ENCODE data around the gene SNAP47.

Gene SNAP47

DNA sequence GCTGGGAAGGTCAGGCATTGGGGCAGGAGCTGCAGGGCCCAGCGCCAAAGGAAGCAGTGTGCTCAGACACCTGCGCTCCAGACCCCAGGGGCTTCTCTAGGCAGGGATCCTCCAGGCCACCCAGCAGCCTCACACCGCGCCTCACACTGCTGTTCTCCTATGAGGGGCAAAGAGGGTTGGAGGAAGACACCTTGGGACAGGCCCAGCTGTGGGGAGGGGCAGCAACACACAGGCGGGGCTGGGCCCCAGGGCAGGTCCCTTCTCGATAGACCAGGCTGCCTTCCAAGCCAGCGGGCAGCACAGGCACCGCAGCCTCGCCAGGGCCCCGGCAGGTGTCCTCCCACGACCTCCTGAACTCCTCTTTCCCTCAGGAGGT is 59.6 kb downstream of the SNAP47 start:
- Histone ChIP-seq H3K9me2 (replicated peaks; ENCODE audit: low read depth, low read length) (no peaks in the 10 kb centered on the region), H3K27me3 (ENCODE audit: insufficient read depth, low read length, poor library complexity, severe bottlenecking) (no peaks in the 10 kb centered on the region), H3K4me3 (ENCODE audit: low read length, poor library complexity, severe bottlenecking) (no peak overlapping the region), H3K4me2 (ENCODE audit: low read depth, low read length, poor library complexity, severe bottlenecking) (no peak overlapping the region), H3K9me3 (ENCODE audit: insufficient read depth, low read depth, low read length) (no peaks in the 10 kb centered on the region), H3K36me3 (ENCODE audit: insufficient read depth, low read length) (no peaks in the 10 kb centered on the region), H4K20me1 (ENCODE audit: insufficient read depth, low read length, poor library complexity, severe bottlenecking) (no peaks in the 10 kb centered on the region), H3F3A (ENCODE audit: low read depth) (no peaks in the 10 kb centered on the region), H3K79me2 (ENCODE audit: insufficient read depth, low read length) (no peaks in the 10 kb centered on the region), H2AFZ (ENCODE audit: low read length) (no peak overlapping the region), H3K9ac (ENCODE audit: low read depth, low read length, poor library complexity, severe bottlenecking) (no peak overlapping the region), H3K4me1 (ENCODE audit: insufficient read depth, low read length, poor library complexity, severe bottlenecking) (no peaks in the 10 kb centered on the region)
- TF ChIP-seq, protein P1, sequence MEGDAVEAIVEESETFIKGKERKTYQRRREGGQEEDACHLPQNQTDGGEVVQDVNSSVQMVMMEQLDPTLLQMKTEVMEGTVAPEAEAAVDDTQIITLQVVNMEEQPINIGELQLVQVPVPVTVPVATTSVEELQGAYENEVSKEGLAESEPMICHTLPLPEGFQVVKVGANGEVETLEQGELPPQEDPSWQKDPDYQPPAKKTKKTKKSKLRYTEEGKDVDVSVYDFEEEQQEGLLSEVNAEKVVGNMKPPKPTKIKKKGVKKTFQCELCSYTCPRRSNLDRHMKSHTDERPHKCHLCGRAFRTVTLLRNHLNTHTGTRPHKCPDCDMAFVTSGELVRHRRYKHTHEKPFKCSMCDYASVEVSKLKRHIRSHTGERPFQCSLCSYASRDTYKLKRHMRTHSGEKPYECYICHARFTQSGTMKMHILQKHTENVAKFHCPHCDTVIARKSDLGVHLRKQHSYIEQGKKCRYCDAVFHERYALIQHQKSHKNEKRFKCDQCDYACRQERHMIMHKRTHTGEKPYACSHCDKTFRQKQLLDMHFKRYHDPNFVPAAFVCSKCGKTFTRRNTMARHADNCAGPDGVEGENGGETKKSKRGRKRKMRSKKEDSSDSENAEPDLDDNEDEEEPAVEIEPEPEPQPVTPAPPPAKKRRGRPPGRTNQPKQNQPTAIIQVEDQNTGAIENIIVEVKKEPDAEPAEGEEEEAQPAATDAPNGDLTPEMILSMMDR (conservative IDR thresholded peaks at IDR 0.05; ENCODE audit: low read length): no peak
- no peak for TF ChIP-seq EZH2phosphoT487 (IDR thresholded peaks at IDR 0.05; ENCODE audit: borderline replicate concordance)

DNA sequence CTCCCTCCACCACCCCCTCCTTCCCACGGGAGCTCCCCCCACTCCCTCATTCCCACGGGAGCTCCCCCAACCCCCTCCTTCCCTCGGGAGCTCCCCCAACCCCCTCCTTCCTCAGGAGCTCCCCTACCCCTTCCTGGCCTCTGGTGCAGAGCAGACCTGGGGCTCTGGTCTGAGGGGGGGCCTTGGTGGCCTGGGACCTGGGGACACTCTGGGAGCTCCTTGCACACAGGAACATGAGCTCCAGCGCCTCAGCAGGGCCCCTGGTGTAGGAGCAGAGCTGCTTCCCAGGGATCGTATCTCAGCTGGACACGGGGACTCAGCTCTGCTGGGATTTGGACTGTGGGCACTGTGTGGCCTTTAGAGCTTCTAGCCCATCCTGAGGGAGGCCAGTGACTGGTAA is 60.5 kb downstream of the SNAP47 start:
- Histone ChIP-seq H3K4me1 (ENCODE audit: insufficient read depth, low read length, poor library complexity, severe bottlenecking) (no peaks in the 10 kb centered on the region), H2AFZ (ENCODE audit: low read length) (no peak overlapping the region), H3K79me2 (ENCODE audit: insufficient read depth, low read length) (no peaks in the 10 kb centered on the region), H3K9me2 (replicated peaks; ENCODE audit: low read depth, low read length) (no peaks in the 10 kb centered on the region), H3K36me3 (ENCODE audit: insufficient read depth, low read length) (no peaks in the 10 kb centered on the region), H3K4me2 (ENCODE audit: low read depth, low read length, poor library complexity, severe bottlenecking) (no peak overlapping the region), H3K9ac (ENCODE audit: low read depth, low read length, poor library complexity, severe bottlenecking) (no peak overlapping the region), H4K20me1 (ENCODE audit: insufficient read depth, low read length, poor library complexity, severe bottlenecking) (no peaks in the 10 kb centered on the region), H3F3A (ENCODE audit: low read depth) (no peaks in the 10 kb centered on the region), H3K4me3 (ENCODE audit: low read length, poor library complexity, severe bottlenecking) (no peak overlapping the region), H3K9me3 (ENCODE audit: insufficient read depth, low read depth, low read length) (no peaks in the 10 kb centered on the region), H3K27me3 (ENCODE audit: insufficient read depth, low read length, poor library complexity, severe bottlenecking) (no peaks in the 10 kb centered on the region)
- TF ChIP-seq, protein P1 (conservative IDR thresholded peaks at IDR 0.05; ENCODE audit: low read length): no peak
- no peak for TF ChIP-seq EZH2phosphoT487 (IDR thresholded peaks at IDR 0.05; ENCODE audit: borderline replicate concordance)

DNA sequence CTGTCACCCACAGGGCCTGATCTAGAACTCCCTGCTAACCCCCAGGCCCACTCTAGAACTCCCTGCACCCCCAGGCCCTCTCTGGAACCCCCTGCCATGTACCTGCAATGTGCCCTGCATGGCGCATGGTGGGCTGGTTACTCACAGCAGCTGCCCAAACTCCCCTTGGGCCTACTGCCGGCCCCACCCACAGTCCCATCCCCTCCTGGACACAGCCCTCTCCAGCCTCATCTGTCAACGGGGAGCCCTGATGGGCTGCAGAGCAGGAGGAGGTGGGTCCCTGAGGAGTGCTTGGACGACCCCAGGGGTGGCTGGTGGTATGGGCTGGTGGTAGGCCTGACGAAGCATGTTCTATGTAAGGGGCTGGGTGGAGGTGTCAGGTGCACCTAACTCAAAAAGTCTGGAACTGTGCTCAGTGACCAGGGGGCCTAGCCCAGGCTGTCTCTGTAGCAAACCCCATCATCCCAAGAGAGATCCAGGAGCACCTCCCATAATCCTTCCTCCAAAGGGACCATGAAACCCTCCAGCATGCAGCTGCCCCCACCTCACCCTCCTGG is 61.2 kb downstream of the SNAP47 start:
- Histone ChIP-seq H3K4me1 (ENCODE audit: insufficient read depth, low read length, poor library complexity, severe bottlenecking) (no peaks in the 10 kb centered on the region), H3K4me3 (ENCODE audit: low read length, poor library complexity, severe bottlenecking) (no peak overlapping the region), H3K79me2 (ENCODE audit: insufficient read depth, low read length) (no peaks in the 10 kb centered on the region), H3K9me3 (ENCODE audit: insufficient read depth, low read depth, low read length) (no peaks in the 10 kb centered on the region), H3K4me2 (ENCODE audit: low read depth, low read length, poor library complexity, severe bottlenecking) (no peak overlapping the region), H2AFZ (ENCODE audit: low read length) (no peak overlapping the region), H4K20me1 (ENCODE audit: insufficient read depth, low read length, poor library complexity, severe bottlenecking) (no peaks in the 10 kb centered on the region), H3K9me2 (replicated peaks; ENCODE audit: low read depth, low read length) (no peaks in the 10 kb centered on the region), H3K9ac (ENCODE audit: low read depth, low read length, poor library complexity, severe bottlenecking) (no peak overlapping the region), H3K27me3 (ENCODE audit: insufficient read depth, low read length, poor library complexity, severe bottlenecking) (no peaks in the 10 kb centered on the region), H3K36me3 (ENCODE audit: insufficient read depth, low read length) (no peaks in the 10 kb centered on the region), H3F3A (ENCODE audit: low read depth) (no peaks in the 10 kb centered on the region)
- TF ChIP-seq, protein P1 (conservative IDR thresholded peaks at IDR 0.05; ENCODE audit: low read length): no peak
- no peak for TF ChIP-seq EZH2phosphoT487 (IDR thresholded peaks at IDR 0.05; ENCODE audit: borderline replicate concordance)

Measured in Loucy (cell line).